ENCODE measurements around the gene CXCL11. TPM values are rescaled to one million over a fixed set of nuclear protein-coding genes. Genes with fewer than 3 reads are reported as not detected.

Gene CXCL11
- total RNA-seq, 1 experiment from 2014 or later = not detected

DNA sequence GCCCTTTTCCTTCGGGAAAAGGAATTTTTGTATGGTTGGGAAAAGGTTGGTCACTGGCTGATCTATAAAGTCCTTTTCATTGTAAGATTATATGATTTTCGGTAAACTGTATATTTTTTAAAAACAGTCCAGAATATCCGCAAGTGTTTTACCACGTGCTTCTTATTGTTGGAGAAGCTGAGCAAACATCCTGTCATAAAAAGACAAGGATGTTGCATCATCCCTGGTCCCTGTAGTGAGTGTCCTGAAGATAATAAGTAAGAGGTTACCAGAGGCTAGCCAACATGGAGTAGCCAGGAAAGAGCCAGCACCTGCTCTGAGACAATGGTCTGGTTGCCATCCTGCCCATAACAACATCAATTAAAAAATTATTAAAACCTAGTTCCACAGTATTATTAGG is 33.7 kb downstream of the CXCL11 start:
- Histone ChIP-seq H3K4me1 (ENCODE audit: insufficient read depth, low read length) (no peaks in the 10 kb centered on the region), H3K14ac (ENCODE audit: insufficient read depth, low read length) (no peak overlapping the region), H2AK5ac (ENCODE audit: insufficient read length, low read length) (no peak overlapping the region), H3K27me3 (ENCODE audit: insufficient read depth, low read length) (no peaks in the 10 kb centered on the region), H2BK20ac (ENCODE audit: low read depth, low read length, poor library complexity, severe bottlenecking) (no peak overlapping the region), H3K9me3 (ENCODE audit: control insufficient read depth, low read depth, low read length) (no peaks in the 10 kb centered on the region), H2BK5ac (ENCODE audit: insufficient read length, low read length) (no peak overlapping the region), H3K4me2 (ENCODE audit: insufficient read depth, insufficient read length, low read length) (no peak overlapping the region), H3K27ac (ENCODE audit: insufficient read length, low read depth, low read length) (no peak overlapping the region), H3K56ac (ENCODE audit: insufficient read length, low read depth, low read length) (no peak overlapping the region), H3K9ac (ENCODE audit: extremely low read depth, insufficient read length, low read length) (no peak overlapping the region), H3K79me2 (ENCODE audit: insufficient read depth, low read length) (no peaks in the 10 kb centered on the region), H4K5ac (ENCODE audit: insufficient read length, low read depth, low read length) (no peak overlapping the region), H3K4ac (ENCODE audit: low read depth, low read length) (no peak overlapping the region), H4K8ac (replicated peaks; ENCODE audit: insufficient read length, low read depth, low read length) (no peak overlapping the region), H3K79me1 (ENCODE audit: insufficient read depth, low read depth, low read length, poor library complexity, severe bottlenecking) (no peaks in the 10 kb centered on the region), H2BK120ac (ENCODE audit: low read depth, low read length, poor library complexity, severe bottlenecking) (no peak overlapping the region), H3T11ph (ENCODE audit: low read length) (no peak overlapping the region), H3K23ac (ENCODE audit: insufficient read length, low read depth, low read length) (no peak overlapping the region), H2BK12ac (ENCODE audit: insufficient read length, low read depth, low read length) (no peak overlapping the region), H2AFZ (ENCODE audit: low read length) (no peak overlapping the region), H3K18ac (ENCODE audit: insufficient read length, low read depth, low read length) (no peak overlapping the region), H4K91ac (ENCODE audit: insufficient read length, low read depth, low read length) (no peak overlapping the region), H4K20me1 (ENCODE audit: control insufficient read depth, insufficient read depth, insufficient read length) (no peaks in the 10 kb centered on the region), H2BK15ac (ENCODE audit: low read depth, low read length) (no peak overlapping the region), H3K23me2 (ENCODE audit: insufficient read length, low read depth, low read length, poor library complexity, severe bottlenecking) (no peaks in the 10 kb centered on the region)
- Mint-ChIP-seq H3K27me3 (ENCODE audit: low read depth) (no peaks in the 10 kb centered on the region; the same call in 1 of the 2 replicates), H3K4me1 (no peaks in the 10 kb centered on the region), H3K27ac (no peak overlapping the region), H3K36me3 (ENCODE audit: insufficient read depth in 1 of 3, low read depth in 3 of 3) (no peaks in the 10 kb centered on the region), H3K9me3 (no peaks in the 10 kb centered on the region), H3K4me3 (no peak overlapping the region)
- no peak for DNase-seq
- TF ChIP-seq, protein P1, sequence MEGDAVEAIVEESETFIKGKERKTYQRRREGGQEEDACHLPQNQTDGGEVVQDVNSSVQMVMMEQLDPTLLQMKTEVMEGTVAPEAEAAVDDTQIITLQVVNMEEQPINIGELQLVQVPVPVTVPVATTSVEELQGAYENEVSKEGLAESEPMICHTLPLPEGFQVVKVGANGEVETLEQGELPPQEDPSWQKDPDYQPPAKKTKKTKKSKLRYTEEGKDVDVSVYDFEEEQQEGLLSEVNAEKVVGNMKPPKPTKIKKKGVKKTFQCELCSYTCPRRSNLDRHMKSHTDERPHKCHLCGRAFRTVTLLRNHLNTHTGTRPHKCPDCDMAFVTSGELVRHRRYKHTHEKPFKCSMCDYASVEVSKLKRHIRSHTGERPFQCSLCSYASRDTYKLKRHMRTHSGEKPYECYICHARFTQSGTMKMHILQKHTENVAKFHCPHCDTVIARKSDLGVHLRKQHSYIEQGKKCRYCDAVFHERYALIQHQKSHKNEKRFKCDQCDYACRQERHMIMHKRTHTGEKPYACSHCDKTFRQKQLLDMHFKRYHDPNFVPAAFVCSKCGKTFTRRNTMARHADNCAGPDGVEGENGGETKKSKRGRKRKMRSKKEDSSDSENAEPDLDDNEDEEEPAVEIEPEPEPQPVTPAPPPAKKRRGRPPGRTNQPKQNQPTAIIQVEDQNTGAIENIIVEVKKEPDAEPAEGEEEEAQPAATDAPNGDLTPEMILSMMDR (conservative IDR thresholded peaks at IDR 0.05) = no peak
- no CpG with 5 or more reads among the region's 4 CpGs for WGBS (ENCODE audit: extremely low coverage, insufficient read length, low lambda C conversion rate)
